HG03066 (cell line): ENCODE results near the gene SDK1.

ENCODE experiments used
- ATAC-seq: cut with Tn5 transposase; IDR thresholded peaks from one replicate; pipeline ENCODE4 v1.9.1; 2021; ENCODE audit warnings: low read depth; ENCODE audit not compliant: unreplicated experiment

Gene SDK1

DNA sequence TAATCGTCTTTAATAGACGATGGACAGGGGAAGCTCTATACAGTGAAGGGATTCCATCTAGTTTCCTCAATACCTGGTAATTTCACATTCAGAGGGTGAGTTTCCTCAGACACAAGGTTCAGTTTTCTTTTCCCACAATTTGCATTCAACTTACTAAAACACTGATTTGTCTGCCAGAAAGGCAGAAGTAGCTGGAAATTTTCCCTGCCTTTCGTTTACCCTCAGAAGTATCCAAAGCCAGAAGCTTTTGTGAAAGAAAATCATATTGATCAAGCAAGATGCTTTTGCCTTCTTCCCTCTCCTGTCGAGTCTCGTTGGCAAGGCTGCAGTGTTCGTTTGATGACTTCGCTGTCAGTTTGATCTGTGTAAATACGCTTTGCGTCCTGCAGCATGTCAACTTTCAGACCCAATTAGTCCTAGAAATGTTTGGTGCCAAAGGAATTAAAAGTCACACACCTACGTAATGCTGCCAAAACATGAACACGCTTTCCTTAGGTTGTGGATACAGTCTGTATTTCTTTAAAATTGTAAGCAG lies 749.1 kb downstream of the SDK1 start:
- ATAC-seq, result no peak

DNA sequence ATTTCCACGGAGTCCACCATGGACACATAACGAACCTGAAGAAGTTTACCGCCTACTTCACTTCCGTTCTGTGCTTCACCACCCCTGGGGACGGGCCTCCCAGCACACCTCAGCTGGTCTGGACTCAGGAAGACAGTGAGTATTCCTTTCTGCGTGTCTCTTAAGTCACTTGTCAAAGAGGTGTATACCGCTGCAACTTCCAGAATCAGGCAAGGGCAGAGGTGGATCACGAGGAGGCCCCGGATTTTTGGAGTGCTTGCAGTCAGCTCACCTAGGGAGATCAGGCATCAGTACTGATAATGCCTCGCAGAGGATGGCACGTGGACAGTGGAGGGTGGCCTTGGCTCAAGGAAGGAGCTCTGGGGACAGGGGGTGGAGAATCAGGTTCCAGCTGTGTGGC lies 750.6 kb downstream of the SDK1 start:
- no peak for ATAC-seq

DNA sequence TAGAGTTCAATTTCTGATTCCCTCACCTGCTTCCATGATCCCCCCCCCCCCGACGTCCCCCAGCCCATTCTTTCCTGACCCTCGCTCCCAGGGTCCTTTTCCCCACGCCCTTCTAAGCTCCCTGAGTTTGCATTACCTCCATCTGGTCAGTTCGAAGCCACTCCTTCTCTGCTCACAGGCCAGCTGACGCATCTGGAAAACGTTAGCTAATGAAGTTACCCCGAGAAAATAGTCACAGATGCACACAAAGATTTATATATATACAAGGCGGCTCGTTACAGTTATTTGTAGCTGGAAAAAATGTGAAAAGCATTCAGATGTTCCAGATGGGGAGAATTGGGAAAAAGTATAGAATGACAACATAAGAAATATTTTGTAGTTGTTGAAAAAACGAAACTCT lies 751.1 kb downstream of the SDK1 start:
- no peak for ATAC-seq

DNA sequence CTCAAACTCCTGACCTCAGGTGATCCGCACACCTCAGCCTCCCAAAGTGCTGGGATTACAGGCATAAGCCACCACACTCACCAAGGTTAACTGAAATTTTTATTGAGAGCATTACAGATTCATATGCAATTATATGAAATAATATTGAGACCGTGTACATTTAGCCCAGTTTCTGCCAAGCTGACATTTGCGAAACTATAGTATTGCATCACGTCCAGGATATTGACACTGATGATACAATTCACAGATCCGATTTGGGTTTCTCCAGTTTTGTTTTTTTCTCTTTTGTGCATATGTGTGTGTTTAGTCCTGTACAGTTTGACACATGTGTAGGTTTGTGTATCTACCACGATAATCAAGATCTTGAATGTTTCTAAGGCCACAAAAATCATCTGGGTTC lies 753.1 kb downstream of the SDK1 start:
- no peak for ATAC-seq

GRCh38 chr7:4056552-4057288 lies 755.7 kb downstream of the SDK1 start:
- ATAC-seq, result no peak

GRCh38 chr7:4057289-4057616 lies 756.2 kb downstream of the SDK1 start:
- ATAC-seq, result no peak

GRCh38 chr7:4058158-4058557 lies 757.1 kb downstream of the SDK1 start:
- no peak for ATAC-seq

DNA sequence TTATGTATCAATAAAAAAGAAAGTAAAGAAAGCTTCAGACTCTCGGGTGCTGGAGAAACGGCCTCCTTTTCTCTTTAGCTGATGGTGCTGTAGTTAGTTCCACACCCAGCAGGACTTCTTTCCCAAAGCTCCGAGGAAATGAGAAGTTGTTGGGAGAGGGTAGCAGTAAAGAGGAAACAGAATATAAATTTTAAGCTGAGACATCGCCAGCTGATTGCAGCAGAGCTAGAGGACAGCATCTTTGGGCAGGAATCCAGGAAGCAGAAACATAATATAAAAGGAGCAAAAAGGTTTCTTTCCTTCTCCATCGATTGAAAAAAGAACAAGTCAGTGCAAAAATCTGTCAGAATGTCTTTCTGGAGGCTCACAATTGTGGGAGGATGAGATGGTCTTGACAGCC lies 764.1 kb downstream of the SDK1 start:
- no peak for ATAC-seq

GRCh38 chr7:4066206-4066605 lies 765.2 kb downstream of the SDK1 start:
- ATAC-seq, result no peak

- ATAC-seq, result no peak
These were observed 765.8 kb downstream of the SDK1 start for GRCh38 chr7:4066626-4067475.

- no peak for ATAC-seq
These were observed 766.4 kb downstream of the SDK1 start for GRCh38 chr7:4067476-4067760.

- ATAC-seq, result no peak
These were observed 766.8 kb downstream of the SDK1 start for GRCh38 chr7:4067874-4068273.

DNA sequence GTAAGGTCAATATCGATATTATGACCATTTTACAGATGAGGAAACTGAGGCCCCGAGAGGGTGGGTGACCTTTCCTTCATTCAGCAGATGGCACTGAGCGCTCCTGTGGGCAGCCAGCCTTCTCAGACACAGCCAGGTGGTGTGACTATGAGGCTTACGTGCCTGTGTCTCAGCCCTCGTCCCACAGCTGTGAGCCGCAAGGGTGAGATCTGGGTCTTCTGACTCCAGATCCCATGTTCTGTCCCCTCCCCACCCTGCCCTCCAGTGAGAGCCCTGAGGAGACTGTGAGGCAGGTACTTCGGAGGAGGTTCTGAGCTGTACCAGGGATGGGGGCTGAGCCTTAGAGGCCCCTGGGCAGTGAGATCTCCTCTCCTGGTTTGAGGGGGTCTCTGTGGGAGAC lies 767.2 kb downstream of the SDK1 start:
- no peak for ATAC-seq

GRCh38 chr7:4069268-4070095 lies 768.4 kb downstream of the SDK1 start:
- ATAC-seq, result no peak

DNA sequence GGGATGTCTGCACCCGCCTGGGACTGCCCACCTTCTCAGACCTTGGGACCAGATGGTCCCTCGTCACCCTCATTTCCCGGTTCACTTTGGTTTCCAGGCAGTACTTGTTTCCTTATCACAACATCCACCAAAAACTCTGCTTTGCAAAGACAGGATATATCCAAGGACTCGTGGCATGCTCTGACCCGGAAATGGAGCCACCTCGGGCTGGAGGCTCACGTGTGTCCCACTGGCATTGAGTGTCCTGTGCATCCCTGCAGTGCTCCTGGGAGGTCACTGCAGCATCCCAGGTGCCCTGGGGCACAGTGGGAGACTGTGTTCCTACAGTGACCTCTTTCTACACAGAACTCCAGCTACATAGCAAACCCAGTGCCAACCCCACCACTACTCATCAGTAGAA lies 769.2 kb downstream of the SDK1 start:
- ATAC-seq, result no peak

- ATAC-seq, result no peak
These were observed 770.5 kb downstream of the SDK1 start for GRCh38 chr7:4071370-4072058.

DNA sequence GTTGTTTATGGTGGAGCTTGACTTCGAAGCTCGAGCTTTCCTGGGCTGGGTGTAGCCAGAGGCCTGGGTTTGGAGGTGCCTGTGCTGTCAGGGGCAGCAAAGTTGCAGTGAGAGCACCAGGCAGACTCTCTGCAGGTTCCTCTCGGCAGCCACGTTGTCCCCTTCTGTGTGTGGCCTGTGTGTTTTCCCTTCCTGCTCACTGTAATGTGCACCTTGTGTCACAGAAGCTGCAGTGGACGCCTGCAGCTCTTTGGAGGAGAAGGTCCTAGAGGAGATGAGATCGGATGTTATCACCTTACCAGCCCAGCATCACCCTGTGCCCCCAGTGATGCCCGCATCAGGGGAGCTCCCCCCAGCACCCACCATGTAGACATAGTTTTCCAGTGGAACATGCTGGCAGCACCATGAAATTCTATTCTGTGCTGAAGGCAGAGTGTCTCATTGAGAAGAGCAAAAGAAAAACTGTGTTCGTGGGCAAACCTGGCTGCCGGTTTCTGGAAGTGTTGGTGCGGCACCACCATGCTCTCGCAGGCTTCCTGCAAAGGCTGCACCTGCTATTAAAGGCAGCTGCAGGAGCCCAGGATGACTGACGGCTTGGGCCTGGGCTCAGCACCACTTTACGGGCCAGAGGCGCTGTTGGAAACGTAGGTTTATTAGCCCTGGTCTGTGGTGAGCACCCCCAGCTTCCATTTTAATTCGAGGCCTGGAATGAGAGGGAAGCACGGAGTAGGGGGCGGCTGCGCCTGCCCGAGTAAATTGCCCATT lies 771.3 kb downstream of the SDK1 start:
- no peak for ATAC-seq

- no peak for ATAC-seq
These were observed 772.0 kb downstream of the SDK1 start for GRCh38 chr7:4073052-4073451.

GRCh38 chr7:4073750-4074149 lies 772.7 kb downstream of the SDK1 start:
- ATAC-seq, result no peak

DNA sequence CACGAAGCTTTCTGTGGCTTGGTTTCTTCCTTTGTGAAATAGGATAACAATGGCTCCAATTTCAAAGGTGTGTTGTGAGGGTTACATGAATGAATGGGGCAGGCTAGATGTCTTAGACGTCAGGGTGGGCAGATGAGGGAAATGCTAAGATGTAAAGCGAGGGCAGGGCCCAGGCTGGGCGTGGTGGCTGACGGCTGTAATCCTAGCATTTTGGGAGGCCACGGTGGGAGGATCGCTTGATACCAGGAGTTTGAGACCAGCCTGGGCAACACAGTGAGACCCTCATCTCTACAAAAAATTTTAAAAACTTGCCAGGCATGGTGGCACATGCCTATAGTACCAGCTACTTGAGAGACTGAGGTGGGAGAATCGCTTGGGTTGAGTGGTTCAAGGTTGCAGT lies 773.4 kb downstream of the SDK1 start:
- no peak for ATAC-seq
